HEK293 (cell line): ENCODE results near the gene SOX6.

Source experiments
- CTCF ChIA-PET: fragments of 350-600 bp; formaldehyde crosslinking; extraction: SDS; loops from one replicate; lab custom pipeline; 2021; ENCODE audit warnings: antibody characterized with exemption; lab: Yijun Ruan, JAX
- POLR2A ChIA-PET: fragments of 300-600 bp; formaldehyde crosslinking; extraction: SDS; loops from one replicate; lab custom pipeline; 2020; ENCODE audit warnings: antibody characterized with exemption, inconsistent platforms; lab: Yijun Ruan, JAX
- H3K27ac ChIP-seq: fragments of 200-500 bp; sonication (Bioruptor generic); 2 replicates; pipeline ENCODE4 v1.5.1; 2014; ENCODE audit warnings: low read depth, low read length, control low read depth, inconsistent platforms; ENCODE audit errors: extremely low read depth
- H3K36me3 ChIP-seq, 2 experiments: fragments of 200-500 bp in 1 of 2; sonication (Bioruptor generic) in 1 of 2; 1 replicate in 1 of 2; 2 replicates in 1 of 2; pipeline ENCODE4 v1.5.1; 2014 to 2017; ENCODE audit warnings: inconsistent platforms in 2 of 2, low read length in 2 of 2; ENCODE audit not compliant: control insufficient read depth in 2 of 2, insufficient read depth in 1 of 2
- H3K4me1 ChIP-seq: fragments of 200-500 bp; sonication (Bioruptor generic); 2 replicates; pipeline ENCODE4 v1.5.1; 2014; ENCODE audit warnings: mild to moderate bottlenecking, low read length, inconsistent platforms; ENCODE audit not compliant: control insufficient read depth, insufficient read depth
- H3K4me3 ChIP-seq: 2 replicates; pipeline ENCODE4 v1.5.1; 2011; ENCODE audit warnings: low read depth, mild to moderate bottlenecking, control low read depth, low read length, moderate library complexity
- H3K9me3 ChIP-seq: fragments of 200-500 bp; sonication (Bioruptor generic); 2 replicates; pipeline ENCODE4 v1.5.1; 2014; ENCODE audit warnings: low read depth, low read length, inconsistent platforms; ENCODE audit not compliant: control insufficient read depth, insufficient read depth
- BCL11B ChIP-seq: fragments of 450-650 bp; formaldehyde crosslinking; IDR thresholded peaks from 2 replicates; pipeline ENCODE4 v1.5.1; 2016; ENCODE audit warnings: low read depth, missing biosample characterization, missing genetic modification characterization
- GFI1B ChIP-seq: fragments of 450-650 bp; formaldehyde crosslinking; IDR thresholded peaks from 2 replicates; pipeline ENCODE4 v1.5.1; 2016; ENCODE audit warnings: missing biosample characterization, missing genetic modification characterization
- GLI2 ChIP-seq: fragments of 450-650 bp; formaldehyde crosslinking; IDR thresholded peaks from 2 replicates; pipeline ENCODE4; 2017; ENCODE audit warnings: missing biosample characterization, missing genetic modification characterization, low read depth, borderline replicate concordance
- GLIS2 ChIP-seq: fragments of 450-650 bp; formaldehyde crosslinking; IDR thresholded peaks from 2 replicates; pipeline ENCODE4 v1.5.1; 2016; ENCODE audit warnings: missing biosample characterization, missing genetic modification characterization
- KLF7 ChIP-seq: fragments of 450-650 bp; formaldehyde crosslinking; IDR thresholded peaks from 2 replicates; pipeline ENCODE4 v1.5.1; 2016; ENCODE audit warnings: missing biosample characterization, missing genetic modification characterization, borderline replicate concordance
- REPIN1 ChIP-seq: fragments of 450-650 bp; formaldehyde crosslinking; IDR thresholded peaks from 2 replicates; pipeline ENCODE4 v1.5.1; 2017; ENCODE audit warnings: missing biosample characterization, missing genetic modification characterization, low read depth
- YY2 ChIP-seq: fragments of 450-650 bp; formaldehyde crosslinking; IDR thresholded peaks from 2 replicates; pipeline ENCODE4 v1.5.1; 2016; ENCODE audit warnings: missing biosample characterization, missing genetic modification characterization
- ZFHX2 ChIP-seq: fragments of 450-650 bp; formaldehyde crosslinking; conservative IDR thresholded peaks from 2 replicates; pipeline ENCODE4 v1.5.1; 2016; ENCODE audit warnings: missing biosample characterization, missing genetic modification characterization
- ZNF248 ChIP-seq: fragments of 450-650 bp; formaldehyde crosslinking; IDR thresholded peaks from 2 replicates; pipeline ENCODE4 v1.5.1; 2017; ENCODE audit warnings: missing biosample characterization, missing genetic modification characterization
- ZNF274 ChIP-seq, 2 experiments: fragments of 200-500 bp in 1 of 2; fragments of 450-650 bp in 1 of 2; sonication (Bioruptor generic) in 1 of 2; formaldehyde crosslinking in 1 of 2; IDR thresholded peaks; 2 replicates each; pipeline versions ENCODE4 v1.5.1 to v1.6.1; 2014 to 2016; ENCODE audit warnings: borderline replicate concordance in 1 of 2, inconsistent platforms in 1 of 2, low read length in 1 of 2, missing biosample characterization in 1 of 2, missing genetic modification characterization in 1 of 2
- ZNF335 ChIP-seq: fragments of 450-650 bp; formaldehyde crosslinking; conservative IDR thresholded peaks from 2 replicates; pipeline ENCODE4 v1.5.1; 2016; ENCODE audit warnings: missing biosample characterization, missing genetic modification characterization
- ZNF548 ChIP-seq: fragments of 450-650 bp; formaldehyde crosslinking; IDR thresholded peaks from 2 replicates; pipeline ENCODE4 v1.5.1; 2016; ENCODE audit warnings: missing biosample characterization, missing genetic modification characterization
- ZNF768 ChIP-seq: fragments of 450-650 bp; formaldehyde crosslinking; IDR thresholded peaks from 2 replicates; pipeline ENCODE4 v1.5.1; 2018; ENCODE audit warnings: missing biosample characterization, mild to moderate bottlenecking, missing genetic modification characterization
- TF ChIP-seq, protein P1 (sequence below): fragments of 450-650 bp; formaldehyde crosslinking; IDR thresholded peaks from 2 replicates; pipeline ENCODE4 v1.5.1; 2017; ENCODE audit warnings: missing biosample characterization, mild to moderate bottlenecking, missing genetic modification characterization, moderate library complexity
- TF ChIP-seq, protein P2 (sequence below): fragments of 450-650 bp; formaldehyde crosslinking; IDR thresholded peaks from 2 replicates; pipeline ENCODE4 v1.5.1; 2016; ENCODE audit warnings: missing biosample characterization, missing genetic modification characterization
- TF ChIP-seq, protein P3 (sequence below): fragments of 450-650 bp; formaldehyde crosslinking; IDR thresholded peaks from 2 replicates; pipeline ENCODE4 v1.5.1; 2016; ENCODE audit warnings: missing biosample characterization, missing genetic modification characterization
- TF ChIP-seq, protein P4 (sequence below): sonication (generic); formaldehyde crosslinking; IDR thresholded peaks from 2 replicates; pipeline ENCODE4 v1.8.1; 2022; ENCODE audit warnings: mild to moderate bottlenecking, moderate library complexity, missing genetic modification reagents
- TF ChIP-seq, protein P5 (sequence below): fragments of 450-650 bp; formaldehyde crosslinking; IDR thresholded peaks from 2 replicates; pipeline ENCODE4 v1.5.1; 2016; ENCODE audit warnings: missing biosample characterization, missing genetic modification characterization, borderline replicate concordance

Gene SOX6

DNA sequence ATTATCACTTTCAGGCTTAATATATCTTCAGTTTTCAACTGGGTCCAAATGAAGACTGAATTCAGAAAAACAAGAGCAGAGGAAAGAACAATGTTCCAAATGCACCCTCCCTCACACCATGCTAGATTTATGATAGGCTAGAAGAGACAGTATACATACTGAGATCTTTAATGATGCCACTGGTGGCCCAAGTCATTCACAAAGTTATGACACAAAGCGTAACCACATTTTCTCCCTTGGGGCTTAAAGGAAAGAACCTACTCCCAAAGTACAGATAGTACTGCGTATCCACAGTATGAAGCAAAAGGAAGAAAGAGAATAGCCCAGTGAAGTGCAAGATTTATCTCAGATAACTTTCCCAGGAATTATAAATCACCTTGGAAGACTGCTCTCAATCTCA lies 10.9 kb upstream of the SOX6 start (continued):
- no peak for TF ChIP-seq ZNF274 (IDR thresholded peaks at IDR 0.05; ENCODE audit: low read length)
- no peak for TF ChIP-seq ZNF274 (tag by site-specific recombination; IDR thresholded peaks at IDR 0.05; ENCODE audit: borderline replicate concordance)
- TF ChIP-seq BCL11B (tag by site-specific recombination): no peak
- no peak for TF ChIP-seq ZNF768 (tag by site-specific recombination)
- no peak for TF ChIP-seq GLI2 (tag by site-specific recombination)
- TF ChIP-seq YY2 (tag by site-specific recombination): no peak
- TF ChIP-seq, protein P1, sequence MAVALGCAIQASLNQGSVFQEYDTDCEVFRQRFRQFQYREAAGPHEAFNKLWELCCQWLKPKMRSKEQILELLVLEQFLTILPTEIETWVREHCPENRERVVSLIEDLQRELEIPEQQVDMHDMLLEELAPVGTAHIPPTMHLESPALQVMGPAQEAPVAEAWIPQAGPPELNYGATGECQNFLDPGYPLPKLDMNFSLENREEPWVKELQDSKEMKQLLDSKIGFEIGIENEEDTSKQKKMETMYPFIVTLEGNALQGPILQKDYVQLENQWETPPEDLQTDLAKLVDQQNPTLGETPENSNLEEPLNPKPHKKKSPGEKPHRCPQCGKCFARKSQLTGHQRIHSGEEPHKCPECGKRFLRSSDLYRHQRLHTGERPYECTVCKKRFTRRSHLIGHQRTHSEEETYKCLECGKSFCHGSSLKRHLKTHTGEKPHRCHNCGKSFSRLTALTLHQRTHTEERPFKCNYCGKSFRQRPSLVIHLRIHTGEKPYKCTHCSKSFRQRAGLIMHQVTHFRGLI: no peak
- no peak for TF ChIP-seq GFI1B (tag by site-specific recombination)

DNA sequence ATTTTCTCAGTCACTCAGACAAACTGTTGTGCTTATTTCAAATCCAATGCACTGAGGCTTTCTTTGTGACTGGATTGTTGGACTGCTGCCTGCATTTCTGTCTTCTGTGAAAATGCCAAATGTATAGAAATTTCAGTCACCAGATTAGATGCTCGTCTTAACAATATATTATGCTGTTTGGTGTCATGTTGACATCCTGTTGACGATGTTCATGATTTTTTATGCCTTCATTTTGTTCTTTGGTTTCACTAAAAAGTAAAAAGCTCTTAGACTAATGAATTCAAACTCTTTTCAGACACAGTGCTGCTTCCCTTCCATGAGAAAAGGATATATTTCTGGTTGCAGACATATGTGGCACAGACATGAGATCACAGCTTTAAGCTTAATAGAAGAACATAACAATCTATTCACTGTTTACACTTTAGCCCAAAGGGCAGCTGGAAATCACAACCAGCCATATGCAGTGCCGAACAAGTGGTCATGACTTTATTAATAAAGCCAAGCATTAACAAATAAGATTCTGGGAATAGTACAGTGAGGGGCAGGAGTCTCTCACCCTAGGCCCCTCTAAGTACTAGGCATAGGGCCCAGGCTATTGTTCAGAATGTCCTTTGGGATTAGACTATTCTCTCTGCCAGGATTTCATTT lies 9.4 kb upstream of the SOX6 start:
- Histone ChIP-seq H3K36me3 (no peaks in the 10 kb centered on the region), H3K4me3 (no peak overlapping the region), H3K27ac (no peak overlapping the region), H3K9me3 (no peaks in the 10 kb centered on the region), H3K4me1 (no peaks in the 10 kb centered on the region)
- ChIA-PET CTCF (interaction anchor here (0.6 kb wide), 3 partner anchors 28 to 399 kb away, joined by 3 read pairs; no protein-coding TSS in a partner anchor), POLR2A (no interaction called here)
- TF ChIP-seq, protein P2, sequence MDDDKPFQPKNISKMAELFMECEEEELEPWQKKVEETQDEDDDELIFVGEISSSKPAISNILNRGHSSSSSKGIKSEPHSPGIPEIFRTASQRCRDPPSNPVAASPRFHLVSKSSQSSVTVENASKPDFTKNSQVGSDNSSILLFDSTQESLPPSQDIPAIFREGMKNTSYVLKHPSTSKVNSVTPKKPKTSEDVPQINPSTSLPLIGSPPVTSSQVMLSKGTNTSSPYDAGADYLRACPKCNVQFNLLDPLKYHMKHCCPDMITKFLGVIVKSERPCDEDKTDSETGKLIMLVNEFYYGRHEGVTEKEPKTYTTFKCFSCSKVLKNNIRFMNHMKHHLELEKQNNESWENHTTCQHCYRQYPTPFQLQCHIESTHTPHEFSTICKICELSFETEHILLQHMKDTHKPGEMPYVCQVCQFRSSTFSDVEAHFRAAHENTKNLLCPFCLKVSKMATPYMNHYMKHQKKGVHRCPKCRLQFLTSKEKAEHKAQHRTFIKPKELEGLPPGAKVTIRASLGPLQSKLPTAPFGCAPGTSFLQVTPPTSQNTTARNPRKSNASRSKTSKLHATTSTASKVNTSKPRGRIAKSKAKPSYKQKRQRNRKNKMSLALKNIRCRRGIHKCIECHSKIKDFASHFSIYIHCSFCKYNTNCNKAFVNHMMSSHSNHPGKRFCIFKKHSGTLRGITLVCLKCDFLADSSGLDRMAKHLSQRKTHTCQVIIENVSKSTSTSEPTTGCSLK (tag by site-specific recombination): no peak
- TF ChIP-seq ZFHX2: no peak

DNA sequence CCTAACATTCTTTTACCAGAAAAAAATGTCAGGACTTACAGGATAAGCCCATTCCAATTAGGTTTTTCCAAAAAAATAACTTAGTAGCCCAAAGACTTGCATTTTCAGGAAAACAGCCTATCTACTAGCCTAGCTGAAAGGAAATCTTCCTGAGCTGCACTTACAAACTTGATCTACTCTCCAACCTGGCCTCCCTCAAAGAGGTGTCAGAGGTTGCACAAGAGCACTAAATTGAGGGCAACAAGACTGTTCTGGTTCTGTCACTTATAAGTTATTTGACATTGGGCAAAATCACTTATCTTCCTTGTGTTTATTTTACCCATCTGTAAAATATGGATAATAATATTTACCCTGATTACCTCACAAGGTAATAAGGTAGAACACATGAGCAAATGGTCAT lies 7.9 kb upstream of the SOX6 start:
- Histone ChIP-seq H3K27ac (no peak overlapping the region), H3K36me3 (no peaks in the 10 kb centered on the region), H3K4me1 (no peaks in the 10 kb centered on the region), H3K9me3 (no peaks in the 10 kb centered on the region), H3K4me3 (no peak overlapping the region)
- ChIA-PET POLR2A (no interaction called here), CTCF (interaction anchor here (0.6 kb wide), 1 partner anchor 418 kb away, joined by 3 read pairs; no protein-coding TSS in a partner anchor)
- TF ChIP-seq GLIS2 (tag by site-specific recombination) (no peak), KLF7 (tag by site-specific recombination) (no peak), REPIN1 (tag by site-specific recombination) (no peak), ZNF548 (tag by site-specific recombination) (no peak), ZNF248 (tag by site-specific recombination) (no peak), ZNF335 (tag by site-specific recombination) (no peak)
- TF ChIP-seq, protein P1: no peak
- TF ChIP-seq, protein P3, sequence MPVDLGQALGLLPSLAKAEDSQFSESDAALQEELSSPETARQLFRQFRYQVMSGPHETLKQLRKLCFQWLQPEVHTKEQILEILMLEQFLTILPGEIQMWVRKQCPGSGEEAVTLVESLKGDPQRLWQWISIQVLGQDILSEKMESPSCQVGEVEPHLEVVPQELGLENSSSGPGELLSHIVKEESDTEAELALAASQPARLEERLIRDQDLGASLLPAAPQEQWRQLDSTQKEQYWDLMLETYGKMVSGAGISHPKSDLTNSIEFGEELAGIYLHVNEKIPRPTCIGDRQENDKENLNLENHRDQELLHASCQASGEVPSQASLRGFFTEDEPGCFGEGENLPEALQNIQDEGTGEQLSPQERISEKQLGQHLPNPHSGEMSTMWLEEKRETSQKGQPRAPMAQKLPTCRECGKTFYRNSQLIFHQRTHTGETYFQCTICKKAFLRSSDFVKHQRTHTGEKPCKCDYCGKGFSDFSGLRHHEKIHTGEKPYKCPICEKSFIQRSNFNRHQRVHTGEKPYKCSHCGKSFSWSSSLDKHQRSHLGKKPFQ (tag by site-specific recombination): no peak
- TF ChIP-seq, protein P4, sequence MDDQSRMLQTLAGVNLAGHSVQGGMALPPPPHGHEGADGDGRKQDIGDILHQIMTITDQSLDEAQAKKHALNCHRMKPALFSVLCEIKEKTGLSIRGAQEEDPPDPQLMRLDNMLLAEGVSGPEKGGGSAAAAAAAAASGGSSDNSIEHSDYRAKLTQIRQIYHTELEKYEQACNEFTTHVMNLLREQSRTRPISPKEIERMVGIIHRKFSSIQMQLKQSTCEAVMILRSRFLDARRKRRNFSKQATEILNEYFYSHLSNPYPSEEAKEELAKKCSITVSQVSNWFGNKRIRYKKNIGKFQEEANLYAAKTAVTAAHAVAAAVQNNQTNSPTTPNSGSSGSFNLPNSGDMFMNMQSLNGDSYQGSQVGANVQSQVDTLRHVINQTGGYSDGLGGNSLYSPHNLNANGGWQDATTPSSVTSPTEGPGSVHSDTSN (CRISPR knock-in tag): no peak
- TF ChIP-seq, protein P5, sequence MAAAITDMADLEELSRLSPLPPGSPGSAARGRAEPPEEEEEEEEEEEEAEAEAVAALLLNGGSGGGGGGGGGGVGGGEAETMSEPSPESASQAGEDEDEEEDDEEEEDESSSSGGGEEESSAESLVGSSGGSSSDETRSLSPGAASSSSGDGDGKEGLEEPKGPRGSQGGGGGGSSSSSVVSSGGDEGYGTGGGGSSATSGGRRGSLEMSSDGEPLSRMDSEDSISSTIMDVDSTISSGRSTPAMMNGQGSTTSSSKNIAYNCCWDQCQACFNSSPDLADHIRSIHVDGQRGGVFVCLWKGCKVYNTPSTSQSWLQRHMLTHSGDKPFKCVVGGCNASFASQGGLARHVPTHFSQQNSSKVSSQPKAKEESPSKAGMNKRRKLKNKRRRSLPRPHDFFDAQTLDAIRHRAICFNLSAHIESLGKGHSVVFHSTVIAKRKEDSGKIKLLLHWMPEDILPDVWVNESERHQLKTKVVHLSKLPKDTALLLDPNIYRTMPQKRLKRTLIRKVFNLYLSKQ (tag by site-specific recombination): no peak
